Fibroblast of villous mesenchyme (primary cell): ENCODE results near the gene HYAL3. TPM values are rescaled to one million over a fixed set of nuclear protein-coding genes. Genes with fewer than 3 reads are reported as not detected.
"Not testable (repeated sequence)": the region's sequence is repeated elsewhere in the genome, so short reads cannot be mapped to it uniquely, and the experiment has no call there.

ENCODE experiments used
- DNase-seq: peaks from one replicate; pipeline ENCODE4 v3.0.0-alpha.2; 2010; ENCODE audit warnings: low read depth
- H3K4me3 ChIP-seq: 2 replicates; pipeline ENCODE4 v1.5.1; 2011; ENCODE audit warnings: low read depth, mild to moderate bottlenecking, low read length
- CTCF ChIP-seq: IDR thresholded peaks from 2 replicates; pipeline ENCODE4 v1.5.1; 2012; ENCODE audit warnings: low read depth, mild to moderate bottlenecking, low read length; ENCODE audit not compliant: insufficient read depth
- total RNA-seq: library from RNA; depleted of rRNA; stranded (reverse); fragments of >200 nt; gene quantifications from 2 replicates; pipeline ENCODE4 v1.2.3, GENCODE V29; 2012

The HYAL3 gene
- total RNA-seq, 1 donor, result 6.5 TPM

GRCh38 chr3:50245831-50246516, 53.2 kb downstream of the HYAL3 start:
- peak; percentile 88 for DNase-seq
- peak overlapping the region; percentile 51 for H3K4me3 ChIP-seq
- peak; percentile 99 for TF ChIP-seq CTCF

- TF ChIP-seq CTCF, result no peak
- H3K4me3 ChIP-seq, result no peak overlapping the region
- no peak for DNase-seq
These were observed 53.9 kb downstream of the HYAL3 start for GRCh38 chr3:50245251-50245745.

DNA sequence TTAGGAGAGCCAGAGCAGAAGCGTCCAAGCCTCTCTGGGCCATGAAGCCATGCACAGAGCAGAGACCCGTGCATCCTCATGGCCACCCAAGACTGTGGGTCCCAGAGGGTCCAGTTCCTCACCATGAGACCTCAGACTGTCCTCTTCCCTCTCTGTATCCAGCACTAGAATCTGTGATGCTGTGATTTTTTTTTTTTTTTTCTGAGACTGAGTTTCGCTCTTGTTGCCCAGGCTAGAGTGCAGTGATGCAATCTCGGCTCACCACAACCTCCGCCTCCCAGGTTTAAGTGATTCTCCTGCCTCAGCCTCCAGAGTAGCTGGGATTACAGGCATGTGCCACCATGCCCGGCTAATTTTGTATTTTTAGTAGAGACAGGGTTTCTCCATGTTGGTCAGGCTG, 54.4 kb downstream of the HYAL3 start:
- not testable (repeated sequence) for H3K4me3 ChIP-seq, DNase-seq

GRCh38 chr3:50243543-50243895, 55.7 kb downstream of the HYAL3 start:
- no peak for TF ChIP-seq CTCF
- no peak overlapping the region for H3K4me3 ChIP-seq
- DNase-seq, result no peak

DNA sequence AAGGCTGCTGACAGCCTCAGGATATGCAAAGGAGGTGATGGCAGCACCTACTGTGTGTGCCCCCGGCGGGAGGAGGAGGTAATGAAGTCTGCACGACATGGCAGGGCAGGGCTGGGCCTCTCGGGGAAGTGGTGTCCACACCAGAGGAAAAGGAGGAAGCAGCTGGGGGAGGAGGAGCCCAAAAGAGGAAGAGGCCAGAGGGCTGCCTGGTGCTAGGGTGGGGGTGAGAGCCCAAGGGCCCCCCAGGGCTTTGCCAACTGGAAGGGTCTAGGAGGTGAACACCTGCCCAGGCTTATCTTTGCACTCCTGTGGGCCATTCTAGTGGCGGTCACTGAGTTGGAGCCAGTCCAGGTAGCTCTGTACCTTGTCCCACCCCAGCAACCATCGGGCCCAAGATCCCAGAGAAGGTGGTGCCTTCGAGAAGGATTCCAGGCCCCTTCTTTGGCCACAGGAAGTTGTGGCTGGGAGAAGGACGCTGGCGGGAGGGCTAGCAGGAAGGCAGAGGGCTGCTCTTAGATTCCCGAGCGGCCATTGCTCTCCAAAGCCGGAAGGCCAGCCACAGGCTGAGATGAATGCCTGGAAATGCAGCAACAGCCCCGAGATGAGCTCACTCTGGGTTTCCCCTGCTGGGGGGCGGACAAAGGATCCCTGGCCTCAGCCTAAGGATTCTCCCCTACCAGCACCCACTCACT, 56.2 kb downstream of the HYAL3 start:
- H3K4me3 ChIP-seq, result no peak overlapping the region
- TF ChIP-seq CTCF, result no peak
- peak; percentile 55 for DNase-seq

Other genes with a start within 250 kb of the HYAL3 start
- 121 and 192 TPM in 2 replicates for gene RBM5, start 210.5 kb downstream of the HYAL3 start, total RNA-seq
- 0.32 and 0.86 TPM in 2 replicates for gene SEMA3F, start 144.1 kb downstream of the HYAL3 start, total RNA-seq
- not detected in 2 replicates for gene GNAT1, start 107.8 kb downstream of the HYAL3 start, total RNA-seq
- gene SLC38A3, start 94.1 kb downstream of the HYAL3 start, total RNA-seq, result not detected in 2 replicates
- 265 and 297 TPM in 2 replicates for gene GNAI2, start 63.2 kb downstream of the HYAL3 start, total RNA-seq
- 7.4 and 23.3 TPM in 2 replicates for gene SEMA3B, start 30.3 kb downstream of the HYAL3 start, total RNA-seq
- gene LSMEM2, start 20.3 kb downstream of the HYAL3 start, total RNA-seq, result not detected in 2 replicates
- 82.0 and 83.1 TPM in 2 replicates for gene IFRD2, start 7.0 kb downstream of the HYAL3 start, total RNA-seq
- gene NAA80, start within 50 bp of the HYAL3 start, total RNA-seq, result 5.8 and 6.5 TPM in 2 replicates
- gene HYAL1, start 4.2 kb upstream of the HYAL3 start, total RNA-seq, result 1.6 and 2.6 TPM in 2 replicates
- gene HYAL2, start 23.3 kb upstream of the HYAL3 start, total RNA-seq, result 49.6 and 69.1 TPM in 2 replicates
- 17.7 and 22.0 TPM in 2 replicates for gene TUSC2, start 28.8 kb upstream of the HYAL3 start, total RNA-seq
- 34.8 and 36.3 TPM in 2 replicates for gene RASSF1, start 41.4 kb upstream of the HYAL3 start, total RNA-seq
- 0.97 and 1.3 TPM in 2 replicates for gene ZMYND10, start 46.3 kb upstream of the HYAL3 start, total RNA-seq
- 21.3 and 22.9 TPM in 2 replicates for gene NPRL2, start 51.4 kb upstream of the HYAL3 start, total RNA-seq
- gene CYB561D2, start 51.5 kb upstream of the HYAL3 start, total RNA-seq, result 22.5 and 23.7 TPM in 2 replicates
- 55.3 and 63.1 TPM in 2 replicates for gene TMEM115, start 60.1 kb upstream of the HYAL3 start, total RNA-seq
- gene CACNA2D2, start 204.2 kb upstream of the HYAL3 start, total RNA-seq, result not detected in 2 replicates